CD4-positive, CD25-positive, alpha-beta regulatory T cell (primary cell): ENCODE results near the gene EMC9. TPM values are rescaled to one million over a fixed set of nuclear protein-coding genes. Genes with fewer than 3 reads are reported as not detected.

Experiments used
- ATAC-seq, 2 donors: fragments of 150-1000 bp; cut with Tn5 transposase; one replicate each; pipeline ENCODE4 v1.10.0; 2021; ENCODE audit warnings: low read depth in 2 of 2, moderate number of reproducible peaks in 2 of 2, moderate library complexity in 1 of 2
- DNase-seq, 3 donors: peaks; one replicate each; pipeline versions ENCODE4 v3.0.0 to v3.0.0-alpha.2; 2012 to 2022; ENCODE audit warnings: mixed read lengths in 1 of 3
- H3K27ac ChIP-seq: one replicate; pipeline ENCODE4 v1.7.0; 2013; ENCODE audit warnings: mild to moderate bottlenecking, low read length; ENCODE audit not compliant: insufficient read depth, poor library complexity, severe bottlenecking
- H3K27me3 ChIP-seq: one replicate; pipeline ENCODE4 v1.7.0; 2013; ENCODE audit warnings: low read length; ENCODE audit not compliant: control insufficient read depth, insufficient read depth
- H3K36me3 ChIP-seq: one replicate; pipeline ENCODE4 v1.7.0; 2013; ENCODE audit warnings: mild to moderate bottlenecking, low read length, moderate library complexity; ENCODE audit not compliant: control insufficient read depth, insufficient read depth
- H3K4me1 ChIP-seq: 2 replicates; pipeline ENCODE4 v1.7.0; 2013; ENCODE audit warnings: mild to moderate bottlenecking, low read length; ENCODE audit not compliant: insufficient read depth, control insufficient read depth, poor library complexity, severe bottlenecking
- H3K4me3 ChIP-seq: one replicate; pipeline ENCODE4 v1.7.0; 2013; ENCODE audit warnings: low read depth, mild to moderate bottlenecking, low read length, moderate library complexity
- H3K9me3 ChIP-seq, 2 experiments: 1 replicate in 1 of 2; 2 replicates in 1 of 2; pipeline ENCODE4 v1.7.0; 2013; ENCODE audit warnings: low read length in 2 of 2, mild to moderate bottlenecking in 1 of 2, moderate library complexity in 1 of 2; ENCODE audit not compliant: control insufficient read depth in 2 of 2
- H3K27ac Mint-ChIP-seq, 3 donors: one replicate each; pipeline ENCODE4 v1.8.0; 2020 to 2022; ENCODE audit warnings: mild to moderate bottlenecking in 3 of 3, mixed read lengths in 3 of 3, moderate library complexity in 2 of 3
- H3K27me3 Mint-ChIP-seq: one replicate; pipeline ENCODE4 v1.8.0; 2022; ENCODE audit warnings: mild to moderate bottlenecking, mixed read lengths
- H3K36me3 Mint-ChIP-seq: one replicate; pipeline ENCODE4 v1.8.0; 2020; ENCODE audit warnings: mixed read lengths
- H3K4me1 Mint-ChIP-seq, 4 donors: one replicate each; pipeline ENCODE4 v1.8.0; 2020 to 2022; ENCODE audit warnings: mixed read lengths in 4 of 4, mild to moderate bottlenecking in 1 of 4
- H3K4me3 Mint-ChIP-seq, 4 donors: one replicate each; pipeline ENCODE4 v1.8.0; 2020 to 2022; ENCODE audit warnings: mild to moderate bottlenecking in 4 of 4, mixed read lengths in 4 of 4, moderate library complexity in 3 of 4
- H3K9me3 Mint-ChIP-seq, 7 donors: one replicate each; pipeline ENCODE4 v1.8.0; 2020 to 2022; ENCODE audit warnings: mixed read lengths in 7 of 7, mild to moderate bottlenecking in 3 of 7, moderate library complexity in 2 of 7
- polyA plus RNA-seq, 4 donors: library from polyadenylated mRNA; unstranded; fragments of 300-500 nt; fragmentation: Illumina TruSeq; gene quantifications; one replicate each; pipeline ENCODE4 v1.2.3, GENCODE V29; 2021
- total RNA-seq: library from RNA; stranded (reverse); gene quantifications from one replicate; pipeline ENCODE4 v1.2.3, GENCODE V29; 2022

Gene EMC9
- total and polyA plus RNA-seq, 5 donors from 2014 or later: 10.7 to 22.5 (median 11.7) TPM

DNA sequence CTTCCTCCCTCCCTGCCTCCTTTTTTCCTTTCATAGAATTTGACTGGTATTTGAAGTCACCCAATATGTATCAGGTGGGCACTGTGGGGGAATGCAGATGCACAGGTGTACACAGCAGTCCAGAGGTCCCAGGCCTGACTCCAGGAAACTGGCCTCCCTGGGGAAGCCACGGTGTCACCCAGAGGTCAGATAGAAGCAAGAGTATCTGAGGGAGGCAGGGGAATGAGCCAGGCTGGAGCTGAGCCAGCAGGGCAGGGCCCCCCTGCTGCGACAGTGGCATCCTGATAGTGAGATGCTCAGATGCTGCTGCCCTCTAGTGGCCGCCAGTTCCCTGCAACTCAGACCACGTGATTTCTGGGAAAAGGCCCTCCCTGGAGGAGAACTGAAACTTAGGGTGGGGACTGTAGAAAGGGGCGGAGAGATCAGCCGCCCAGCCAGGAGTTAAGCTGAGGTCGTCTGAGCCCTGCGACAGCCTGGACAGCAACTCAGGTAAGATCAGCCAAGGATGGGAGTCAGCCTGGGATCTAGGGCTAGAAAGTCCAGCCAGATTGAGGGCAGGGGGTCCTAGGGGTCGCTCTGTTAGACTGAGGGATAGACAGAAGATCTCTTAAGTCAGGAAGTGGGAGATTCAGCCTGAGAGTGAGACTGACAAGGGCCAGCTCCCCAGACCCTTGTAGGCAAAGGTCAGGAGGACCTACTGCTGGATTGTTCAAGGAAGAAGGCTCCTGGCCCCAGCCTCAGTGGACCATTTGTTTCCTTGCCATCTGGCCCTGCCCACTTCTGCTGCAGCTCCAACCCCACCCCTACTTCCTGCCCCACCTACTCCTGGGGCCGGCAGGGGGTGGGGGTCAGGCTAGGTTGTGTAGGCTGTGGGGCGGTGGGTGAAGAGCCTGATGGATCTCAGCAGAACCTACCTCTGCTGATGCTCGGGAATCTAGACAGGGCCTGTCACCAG is 19.7 kb upstream of the EMC9 start, which contains the start of gene IRF9:
Gene IRF9 (plus strand): TSS at position 416 of the 955 bp plus-strand sequence. CDS start 880 bp downstream, outside the sequence.
- H3K9me3 ChIP-seq: no peaks in the 10 kb centered on the region
- peaks cover under 1 to 66% (median 28%) of the 10 kb centered on the region in 4 donors for H3K4me1 Mint-ChIP-seq
- H3K36me3 ChIP-seq: peaks cover 58% of the 10 kb centered on the region
- no peaks in the 10 kb centered on the region for H3K9me3 Mint-ChIP-seq
- peaks cover 53% of the 10 kb centered on the region for H3K4me1 ChIP-seq
- no peaks in the 10 kb centered on the region for H3K27me3 Mint-ChIP-seq
- peak; percentile 93 to 97 (median 96) for DNase-seq
- peak within 1 kb of the TSS; percentile 94 for H3K27ac ChIP-seq
- no peaks in the 10 kb centered on the region for H3K27me3 ChIP-seq
- peak within 1 kb of the TSS; percentile 93 to 100 (median 99) for H3K4me3 Mint-ChIP-seq
- peaks cover 47% of the 10 kb centered on the region for H3K36me3 Mint-ChIP-seq
- peak within 1 kb of the TSS; percentile 99 to 100 (median 99) for H3K27ac Mint-ChIP-seq
- H3K4me3 ChIP-seq: peak within 1 kb of the TSS; percentile 91
- ATAC-seq: peak; percentile 84 to 86

DNA sequence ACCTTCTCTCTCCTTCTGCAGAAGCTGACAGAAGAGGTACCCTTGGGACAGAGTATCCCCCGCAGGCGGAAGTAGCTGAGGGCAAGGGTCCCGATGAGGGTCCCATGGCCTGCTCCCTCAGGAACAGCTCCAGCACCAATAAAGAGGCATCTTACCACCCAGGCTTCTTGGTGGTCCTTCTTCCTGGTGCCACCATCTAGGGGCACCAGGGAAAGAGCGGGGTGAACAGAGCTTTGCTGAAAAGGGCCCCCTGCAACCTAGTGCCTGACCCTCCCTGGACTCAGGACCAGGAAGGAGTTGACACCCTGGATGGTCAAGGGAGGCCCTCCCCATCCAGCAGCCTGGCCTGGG is 19.1 kb upstream of the EMC9 start:
- Histone ChIP-seq H3K4me3 (no peak overlapping the region), H3K9me3 (no peaks in the 10 kb centered on the region), H3K27ac (peak overlapping the region; percentile 94), H3K36me3 (peaks cover 58% of the 10 kb centered on the region), H3K4me1 (peaks cover 53% of the 10 kb centered on the region), H3K27me3 (no peaks in the 10 kb centered on the region)
- Mint-ChIP-seq H3K9me3 (no peaks in the 10 kb centered on the region), H3K4me3 (peak overlapping the region; percentile 58 to 100 (median 99)), H3K4me1 (peaks cover 0 to 64% (median 24%) of the 10 kb centered on the region in 4 donors), H3K27ac (peak overlapping the region; percentile 99 to 100 (median 99)), H3K36me3 (peaks cover 53% of the 10 kb centered on the region), H3K27me3 (no peaks in the 10 kb centered on the region)
- no peak for DNase-seq
- no peak for ATAC-seq

- no peak for DNase-seq
- H3K27me3 Mint-ChIP-seq: no peaks in the 10 kb centered on the region
- Histone ChIP-seq H3K9me3 (no peaks in the 10 kb centered on the region), H3K36me3 (peaks cover 58% of the 10 kb centered on the region), H3K27me3 (no peaks in the 10 kb centered on the region), H3K27ac (peak overlapping the region; percentile 94), H3K4me1 (peaks cover 47% of the 10 kb centered on the region), H3K4me3 (no peak overlapping the region)
- no peak for ATAC-seq
- H3K36me3 Mint-ChIP-seq: peaks cover 51% of the 10 kb centered on the region
- H3K4me1 Mint-ChIP-seq: peaks cover 0 to 59% (median 22%) of the 10 kb centered on the region in 4 donors
- H3K9me3 Mint-ChIP-seq: no peaks in the 10 kb centered on the region
- peak overlapping the region; percentile 99 to 100 (median 99) for H3K27ac Mint-ChIP-seq
- peak overlapping the region; percentile 24 to 99 (median 48) for H3K4me3 Mint-ChIP-seq
These were observed 18.5 kb upstream of the EMC9 start for GRCh38 chr14:24159777-24160498.

DNA sequence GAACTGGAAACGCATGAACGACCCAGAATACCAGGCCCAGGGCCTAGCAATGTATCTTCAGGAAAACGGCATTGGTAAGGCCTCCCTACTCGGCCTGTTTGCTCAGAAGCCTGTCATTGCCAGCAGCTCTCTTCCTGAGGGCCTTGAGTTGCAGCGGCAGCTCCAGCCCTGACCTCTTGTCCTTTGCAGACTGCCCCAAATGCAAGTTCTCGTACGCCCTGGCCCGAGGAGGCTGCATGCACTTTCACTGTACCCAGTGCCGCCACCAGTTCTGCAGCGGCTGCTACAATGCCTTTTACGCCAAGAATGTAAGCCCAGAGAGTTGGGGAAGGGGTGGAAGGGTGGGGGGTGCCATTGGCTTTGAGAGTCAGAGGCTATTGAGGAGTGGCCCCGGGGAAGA is 15.9 kb upstream of the EMC9 start:
- DNase-seq (no peak), ATAC-seq (no peak)
- Mint-ChIP-seq H3K27ac (peak overlapping the region in 1 of 3 donors; percentile 51), H3K4me3 (peak overlapping the region in 1 of 4 donors; percentile 50), H3K4me1 (peaks cover 4 to 40% (median 14%) of the 10 kb centered on the region in 4 donors), H3K36me3 (peaks cover 34% of the 10 kb centered on the region), H3K27me3 (no peaks in the 10 kb centered on the region), H3K9me3 (no peaks in the 10 kb centered on the region)
- H3K36me3 ChIP-seq: peaks cover 47% of the 10 kb centered on the region
- H3K9me3 ChIP-seq: no peaks in the 10 kb centered on the region
- no peaks in the 10 kb centered on the region for H3K27me3 ChIP-seq
- peaks cover 21% of the 10 kb centered on the region for H3K4me1 ChIP-seq
- H3K4me3 ChIP-seq: no peak overlapping the region
- no peak overlapping the region for H3K27ac ChIP-seq

DNA sequence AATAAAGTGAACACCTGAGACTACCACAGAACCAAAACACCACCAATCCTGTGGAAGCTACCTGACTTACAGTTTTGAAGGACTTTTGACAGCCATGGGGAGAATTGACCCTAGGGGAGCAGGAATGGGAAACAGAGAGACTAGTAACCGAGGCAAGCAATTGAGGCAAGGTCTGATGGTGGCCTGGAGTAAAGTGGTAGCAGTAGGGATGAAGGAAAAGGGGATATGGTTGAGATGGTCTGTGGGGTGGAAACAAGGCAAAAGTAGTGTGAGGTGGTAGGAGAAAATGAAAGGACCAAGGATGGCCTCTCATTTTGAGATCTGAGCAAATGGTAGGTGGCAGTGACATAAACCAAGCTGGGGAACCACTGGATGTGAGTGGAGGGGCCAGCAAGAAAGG is 15.4 kb upstream of the EMC9 start:
- no peak for DNase-seq

DNA sequence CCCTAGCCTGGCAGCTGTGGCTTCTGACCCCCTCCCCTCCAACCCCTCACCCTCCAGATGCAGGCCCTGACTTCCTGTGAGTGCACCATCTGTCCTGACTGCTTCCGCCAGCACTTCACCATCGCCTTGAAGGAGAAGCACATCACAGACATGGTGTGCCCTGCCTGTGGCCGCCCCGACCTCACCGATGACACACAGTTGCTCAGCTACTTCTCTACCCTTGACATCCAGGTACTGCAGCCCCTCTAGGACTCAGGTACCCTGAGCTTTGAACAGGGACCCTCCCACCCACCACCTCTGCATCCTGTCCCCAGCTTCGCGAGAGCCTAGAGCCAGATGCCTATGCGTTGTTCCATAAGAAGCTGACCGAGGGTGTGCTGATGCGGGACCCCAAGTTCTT is 13.7 kb upstream of the EMC9 start:
- H3K27me3 ChIP-seq: no peaks in the 10 kb centered on the region
- no peaks in the 10 kb centered on the region for H3K9me3 ChIP-seq
- H3K4me3 ChIP-seq: no peak overlapping the region
- peaks cover 8% of the 10 kb centered on the region for H3K4me1 ChIP-seq
- no peak overlapping the region for H3K27ac ChIP-seq
- H3K4me1 Mint-ChIP-seq: peaks cover 4 to 32% (median 8%) of the 10 kb centered on the region in 4 donors
- ATAC-seq (no peak), DNase-seq (no peak)
- peak overlapping the region in 1 of 3 donors; percentile 74 for H3K27ac Mint-ChIP-seq
- no peaks in the 10 kb centered on the region for H3K9me3 Mint-ChIP-seq
- H3K36me3 ChIP-seq: peaks cover 69% of the 10 kb centered on the region
- H3K27me3 Mint-ChIP-seq: no peaks in the 10 kb centered on the region
- peak overlapping the region in 1 of 4 donors; percentile 74 for H3K4me3 Mint-ChIP-seq
- peaks cover 25% of the 10 kb centered on the region for H3K36me3 Mint-ChIP-seq

More for the DNA sequence above, 15.4 kb upstream of the EMC9 start:
- H3K9me3 ChIP-seq: no peaks in the 10 kb centered on the region
- no peak for ATAC-seq
- peak overlapping the region in 2 of 3 donors; percentile 45 to 51 for H3K27ac Mint-ChIP-seq
- no peaks in the 10 kb centered on the region for H3K27me3 Mint-ChIP-seq
- no peaks in the 10 kb centered on the region for H3K27me3 ChIP-seq
- H3K9me3 Mint-ChIP-seq: no peaks in the 10 kb centered on the region
- H3K36me3 ChIP-seq: peaks cover 52% of the 10 kb centered on the region
- peaks cover 31% of the 10 kb centered on the region for H3K36me3 Mint-ChIP-seq
- no peak overlapping the region for H3K4me3 ChIP-seq
- H3K27ac ChIP-seq: no peak overlapping the region
- peaks cover 4 to 38% (median 12%) of the 10 kb centered on the region in 4 donors for H3K4me1 Mint-ChIP-seq
- peaks cover 16% of the 10 kb centered on the region for H3K4me1 ChIP-seq
- peak overlapping the region in 1 of 4 donors; percentile 50 for H3K4me3 Mint-ChIP-seq

GRCh38 chr14:24151404-24152080 is 10.2 kb upstream of the EMC9 start:
- H3K27ac ChIP-seq: no peak overlapping the region
- Mint-ChIP-seq H3K27me3 (no peaks in the 10 kb centered on the region), H3K4me1 (peaks cover 4 to 47% (median 22%) of the 10 kb centered on the region in 4 donors), H3K4me3 (peak overlapping the region in 2 of 4 donors; percentile 15 to 82), H3K9me3 (no peaks in the 10 kb centered on the region), H3K36me3 (peaks cover 13% of the 10 kb centered on the region), H3K27ac (no peak overlapping the region)
- DNase-seq (no peak), ATAC-seq (no peak)
- no peaks in the 10 kb centered on the region for H3K27me3 ChIP-seq
- H3K9me3 ChIP-seq: no peaks in the 10 kb centered on the region
- peaks cover 28% of the 10 kb centered on the region for H3K4me1 ChIP-seq
- H3K4me3 ChIP-seq: no peak overlapping the region
- H3K36me3 ChIP-seq: peaks cover 60% of the 10 kb centered on the region
